Measurements from ENCODE around the gene MAP2K5. TPM values are rescaled to one million over a fixed set of nuclear protein-coding genes. Genes with fewer than 3 reads are reported as not detected.

Gene MAP2K5
- total RNA-seq, 1 donor from 2014 or later: 3.2 TPM

- DNase-seq (ENCODE audit: low read depth): no peak
- H3K4me3 ChIP-seq (ENCODE audit: low read depth, low read length): no peak overlapping the region
- TF ChIP-seq CTCF (conservative IDR thresholded peaks at IDR 0.05; ENCODE audit: low read depth, low read length): no peak
Measured at GRCh38 chr15:67512140-67512539, 30.4 kb upstream of the MAP2K5 start.

GRCh38 chr15:67512933-67513714 lies 29.4 kb upstream of the MAP2K5 start:
- no peak for DNase-seq (ENCODE audit: low read depth)
- TF ChIP-seq CTCF (conservative IDR thresholded peaks at IDR 0.05; ENCODE audit: low read depth, low read length): no peak
- H3K4me3 ChIP-seq (ENCODE audit: low read depth, low read length): no peak overlapping the region

GRCh38 chr15:67515090-67515489 lies 27.4 kb upstream of the MAP2K5 start:
- no peak for TF ChIP-seq CTCF (conservative IDR thresholded peaks at IDR 0.05; ENCODE audit: low read depth, low read length)
- no peak for DNase-seq (ENCODE audit: low read depth)
- H3K4me3 ChIP-seq (ENCODE audit: low read depth, low read length): no peak overlapping the region

- no peak overlapping the region for H3K4me3 ChIP-seq (ENCODE audit: low read depth, low read length)
- DNase-seq (ENCODE audit: low read depth): no peak
- TF ChIP-seq CTCF (conservative IDR thresholded peaks at IDR 0.05; ENCODE audit: low read depth, low read length): no peak
Measured at GRCh38 chr15:67515557-67515956, 26.9 kb upstream of the MAP2K5 start.

- no peak for DNase-seq (ENCODE audit: low read depth)
- H3K4me3 ChIP-seq (ENCODE audit: low read depth, low read length): peak overlapping the region; percentile 82
- TF ChIP-seq CTCF (conservative IDR thresholded peaks at IDR 0.05; ENCODE audit: low read depth, low read length): no peak
Measured at GRCh38 chr15:67520321-67521028, 22.0 kb upstream of the MAP2K5 start.

- DNase-seq (ENCODE audit: low read depth): no peak
- no peak for TF ChIP-seq CTCF (conservative IDR thresholded peaks at IDR 0.05; ENCODE audit: low read depth, low read length)
- peak within 1 kb of the TSS; percentile 82 for H3K4me3 ChIP-seq (ENCODE audit: low read depth, low read length)
Measured at GRCh38 chr15:67521029-67521782, 21.3 kb upstream of the MAP2K5 start, which contains the start of gene C15orf61. Gene C15orf61, plus strand, starts transcription at chr15:67521131. Its CDS starts 118 bp downstream, at chr15:67521249.

All from epithelial cell of proximal tubule (primary cell).